A673 (cell line): ENCODE measurements around the gene KLK14. TPM values are rescaled to one million over a fixed set of nuclear protein-coding genes. Genes with fewer than 3 reads are reported as not detected.

ENCODE experiments used
- BruUV-seq: library from RNA; stranded (reverse); fragments of 400-500 nt; replicated peaks from 2 replicates; lab custom pipeline; 2021; lab: Mats Ljungman, UMichigan
- CTCF ChIA-PET: fragments of 300-600 bp; sonication (Branson Sonifier 250); formaldehyde crosslinking; loops from one replicate; lab custom pipeline; 2022; ENCODE audit warnings: antibody characterized with exemption; lab: Charles Lee
- POLR2A ChIA-PET: fragments of 300-600 bp; sonication (Branson Sonifier 250); formaldehyde crosslinking; loops from one replicate; lab custom pipeline; 2022; ENCODE audit warnings: antibody characterized with exemption; ENCODE audit not compliant: low non-redundant PET; lab: Charles Lee
- DNase-seq: peaks from one replicate; pipeline ENCODE4 v3.0.0-alpha.2; 2015; ENCODE audit warnings: low spot score
- H3K27ac ChIP-seq: fragments of 200-600 bp; sonication (generic); 2 replicates; pipeline ENCODE4 v1.5.1; 2016; ENCODE audit warnings: mixed run types, low read depth, mild to moderate bottlenecking, mixed read lengths, antibody characterized with exemption, low read length; ENCODE audit not compliant: poor library complexity, severe bottlenecking
- H3K27me3 ChIP-seq: fragments of 200-600 bp; sonication (generic); replicated peaks from 2 replicates; pipeline ENCODE4 v1.6.1; 2017; ENCODE audit warnings: mixed run types, low read depth, mild to moderate bottlenecking, mixed read lengths, antibody characterized with exemption, low read length; ENCODE audit not compliant: insufficient read depth, poor library complexity
- H3K36me3 ChIP-seq: fragments of 200-600 bp; sonication (generic); 2 replicates; pipeline ENCODE4 v1.6.1; 2016; ENCODE audit warnings: mixed run types, mild to moderate bottlenecking, mixed read lengths, antibody characterized with exemption, low read length; ENCODE audit not compliant: insufficient read depth, poor library complexity, severe bottlenecking
- H3K4me1 ChIP-seq: fragments of 200-600 bp; sonication (generic); 2 replicates; pipeline ENCODE4 v1.6.1; 2017; ENCODE audit warnings: mixed run types, mild to moderate bottlenecking, mixed read lengths, antibody characterized with exemption, low read length; ENCODE audit not compliant: insufficient read depth, poor library complexity, severe bottlenecking
- H3K4me3 ChIP-seq: fragments of 200-600 bp; sonication (generic); 2 replicates; pipeline ENCODE4 v1.5.1; 2016; ENCODE audit warnings: low read depth, mixed run types, mild to moderate bottlenecking, mixed read lengths, low read length; ENCODE audit not compliant: poor library complexity, severe bottlenecking
- H3K9me3 ChIP-seq: fragments of 200-600 bp; sonication (generic); 2 replicates; pipeline ENCODE4 v1.6.1; 2016; ENCODE audit warnings: mixed run types, low read depth, mild to moderate bottlenecking, mixed read lengths, antibody characterized with exemption, low read length; ENCODE audit not compliant: poor library complexity, severe bottlenecking
- CTCF ChIP-seq: fragments of 300-800, 200-600 bp; sonication (generic); conservative IDR thresholded peaks from 2 replicates; pipeline ENCODE4 v1.5.1; 2017; ENCODE audit warnings: low read depth, mild to moderate bottlenecking, antibody characterized with exemption, low read length, moderate library complexity, mixed read lengths
- EZH2 ChIP-seq: fragments of 200-600 bp; sonication (generic); IDR thresholded peaks from 2 replicates; pipeline ENCODE4 v1.6.1; 2017; ENCODE audit warnings: borderline replicate concordance, low read depth, mild to moderate bottlenecking, mixed read lengths, antibody characterized with exemption, low read length; ENCODE audit not compliant: poor library complexity, severe bottlenecking
- intact Hi-C: fragments of 100-400 bp; cut with micrococcal nuclease; formaldehyde crosslinking; loops from one replicate; pipeline ENCODE4 v1.10.0; 2022; ENCODE audit not compliant: unreplicated experiment
- total RNA-seq: library from RNA; stranded (reverse); gene quantifications from 2 replicates; pipeline ENCODE4 v1.2.3, GENCODE V29; 2021

KLK14 gene
- total RNA-seq, 1 experiment from 2014 or later, result 1.2 TPM

- no peak overlapping the region for H3K27ac ChIP-seq
- no peaks in the 10 kb centered on the region for H3K4me1 ChIP-seq
- TF ChIP-seq CTCF, result no peak
- TF ChIP-seq EZH2, result no peak
- DNase-seq, result no peak
- POLR2A ChIA-PET, result no interaction called here
- no peak overlapping the region for H3K4me3 ChIP-seq
- H3K27me3 ChIP-seq, result peaks cover 16% of the 10 kb centered on the region
- CTCF ChIA-PET, result no interaction called here
- no TSS peak for BruUV-seq
- intact Hi-C loops, result no loop called here
- H3K36me3 ChIP-seq, result no peaks in the 10 kb centered on the region
- H3K9me3 ChIP-seq, result no peaks in the 10 kb centered on the region
Measured at GRCh38 chr19:51079481-51080110, 3.1 kb downstream of the KLK14 start.

GRCh38 chr19:51078731-51079130 lies 4.0 kb downstream of the KLK14 start:
- DNase-seq, result no peak
- Histone ChIP-seq H3K27ac (no peak overlapping the region), H3K4me1 (no peaks in the 10 kb centered on the region), H3K27me3 (peaks cover 16% of the 10 kb centered on the region), H3K9me3 (no peaks in the 10 kb centered on the region), H3K4me3 (no peak overlapping the region), H3K36me3 (no peaks in the 10 kb centered on the region)
- TF ChIP-seq CTCF, result no peak
- CTCF ChIA-PET, result no interaction called here
- intact Hi-C loops, result no loop called here
- BruUV-seq, result no TSS peak
- POLR2A ChIA-PET, result no interaction called here

- BruUV-seq, result no TSS peak
- H3K36me3 ChIP-seq, result no peaks in the 10 kb centered on the region
- peaks cover 4% of the 10 kb centered on the region for H3K9me3 ChIP-seq
- H3K4me3 ChIP-seq, result no peak overlapping the region
- H3K4me1 ChIP-seq, result no peaks in the 10 kb centered on the region
- no peak overlapping the region for H3K27ac ChIP-seq
- ChIA-PET CTCF (no interaction called here), POLR2A (no interaction called here)
- no peak for DNase-seq
- intact Hi-C loops, result no loop called here
- no peak for TF ChIP-seq CTCF
- TF ChIP-seq EZH2, result no peak
- H3K27me3 ChIP-seq, result peaks cover 16% of the 10 kb centered on the region
Measured at GRCh38 chr19:51078104-51078503, 4.6 kb downstream of the KLK14 start.
